ENCODE results near the gene STK17A. TPM values are rescaled to one million over a fixed set of nuclear protein-coding genes. Genes with fewer than 3 reads are reported as not detected.

The STK17A gene
- polyA plus RNA-seq (2013, experiment 1 of 2): 5.4 TPM
- polyA plus RNA-seq (2013, experiment 2 of 2): 5.6 TPM

DNA sequence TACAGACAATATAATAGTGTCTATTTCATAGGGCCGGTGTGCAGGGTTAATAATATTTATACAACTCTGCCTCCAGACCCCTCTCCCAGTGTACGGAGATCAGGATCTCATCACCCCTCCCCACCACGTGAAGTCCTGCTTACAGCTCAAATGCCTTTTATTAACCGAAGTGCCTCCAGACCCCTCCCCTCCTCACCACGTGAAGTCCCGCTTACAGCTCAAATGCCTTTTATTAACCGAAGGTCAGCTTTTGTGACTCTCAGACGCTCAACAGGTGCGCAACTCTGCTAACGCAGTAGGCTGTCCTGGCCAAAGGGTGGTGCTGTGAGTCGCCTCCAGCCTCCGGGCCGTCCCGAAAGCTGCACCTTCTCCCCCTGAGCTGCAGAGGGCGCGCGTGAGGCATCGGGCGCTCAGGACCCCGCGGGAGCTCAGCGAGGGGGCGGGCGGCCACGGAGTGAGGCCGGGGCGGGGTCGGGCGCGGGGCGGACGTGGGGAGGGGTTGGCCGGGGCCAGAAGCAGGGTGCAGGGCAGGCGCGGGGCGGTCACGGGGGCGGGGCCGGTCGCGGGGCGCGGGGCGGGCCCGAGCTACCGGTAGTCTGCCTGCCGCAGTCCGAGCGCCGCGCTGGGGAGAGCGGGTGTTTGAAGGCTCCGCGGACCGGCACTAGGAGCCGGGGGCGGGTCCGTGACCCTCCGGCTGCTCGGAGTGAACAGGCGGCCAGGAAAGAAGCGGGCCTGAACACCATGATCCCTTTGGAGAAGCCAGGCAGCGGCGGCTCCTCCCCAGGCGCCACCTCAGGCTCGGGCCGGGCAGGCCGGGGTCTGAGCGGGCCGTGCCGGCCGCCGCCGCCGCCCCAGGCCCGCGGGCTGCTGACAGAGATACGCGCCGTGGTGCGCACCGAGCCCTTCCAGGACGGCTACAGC is at the start of gene STK17A:
Gene STK17A, plus strand, starts transcription at position 606 of the 921 bp plus-strand sequence. Its CDS starts 136 bp downstream, at position 742.
- Histone ChIP-seq H2AFZ (ENCODE audit: low read length) (peak within 1 kb of the TSS; percentile 95), H3K14ac (ENCODE audit: low read length) (no peak within 1 kb of the TSS), H3K18ac (ENCODE audit: low read length) (peak within 1 kb of the TSS; percentile 95), H3K79me1 (ENCODE audit: low read depth, low read length) (peaks cover 5% of the 10 kb centered on the region), H4K91ac (ENCODE audit: low read depth, low read length, poor library complexity) (no peak within 1 kb of the TSS), H3K36me3 (replicated peaks in 1 of 2; ENCODE audit: control insufficient read depth in 2 of 2, insufficient read depth in 2 of 2, low read length in 2 of 2) (no peaks in the 10 kb centered on the region), H3K4ac (ENCODE audit: low read length) (no peak within 1 kb of the TSS), H3K4me1 (ENCODE audit: control insufficient read depth in 2 of 2, insufficient read depth in 1 of 2, low read depth in 1 of 2, low read length in 2 of 2) (peaks cover 6% of the 10 kb centered on the region in 2 donors), H4K8ac (ENCODE audit: low read depth, low read length) (no peak within 1 kb of the TSS), H3K4me3 (ENCODE audit: low read length in 2 of 2) (peak within 1 kb of the TSS; percentile 82 to 99), H2BK15ac (ENCODE audit: low read length) (peak within 1 kb of the TSS; percentile 81), H3K4me2 (ENCODE audit: insufficient read depth, low read length, poor library complexity, severe bottlenecking) (peak within 1 kb of the TSS; percentile 83), H3K9me3 (replicated peaks in 1 of 2; ENCODE audit: control insufficient read depth in 2 of 2, insufficient read depth in 1 of 2, low read depth in 1 of 2, low read length in 2 of 2) (peaks cover 0 to 6% of the 10 kb centered on the region in 2 donors), H2BK12ac (ENCODE audit: low read length) (no peak within 1 kb of the TSS), H2BK120ac (ENCODE audit: low read depth, low read length) (no peak within 1 kb of the TSS), H2AK5ac (ENCODE audit: low read depth, low read length) (peak within 1 kb of the TSS; percentile 46), H3K23ac (ENCODE audit: low read depth, low read length, poor library complexity) (peak within 1 kb of the TSS; percentile 96), H3K9ac (ENCODE audit: low read depth, low read length, poor library complexity) (peak within 1 kb of the TSS; percentile 97), H3K27me3 (ENCODE audit: control insufficient read depth in 3 of 3, insufficient read depth in 3 of 3, low read depth in 1 of 3, low read length in 3 of 3) (peaks cover 0 to 2% (median 0%) of the 10 kb centered on the region in 3 experiments), H2BK5ac (ENCODE audit: low read length) (peak within 1 kb of the TSS; percentile 75), H3K27ac (replicated peaks; ENCODE audit: low read length) (peak within 1 kb of the TSS; percentile 39)
- no CpG with 5 or more reads among the region's 83 CpGs for WGBS, 2 donors (ENCODE audit: extremely low coverage in 2 of 2, insufficient read length in 2 of 2, insufficient replicate concordance in 1 of 2)
- peak; percentile 95 for DNase-seq (ENCODE audit: low spot score)

DNA sequence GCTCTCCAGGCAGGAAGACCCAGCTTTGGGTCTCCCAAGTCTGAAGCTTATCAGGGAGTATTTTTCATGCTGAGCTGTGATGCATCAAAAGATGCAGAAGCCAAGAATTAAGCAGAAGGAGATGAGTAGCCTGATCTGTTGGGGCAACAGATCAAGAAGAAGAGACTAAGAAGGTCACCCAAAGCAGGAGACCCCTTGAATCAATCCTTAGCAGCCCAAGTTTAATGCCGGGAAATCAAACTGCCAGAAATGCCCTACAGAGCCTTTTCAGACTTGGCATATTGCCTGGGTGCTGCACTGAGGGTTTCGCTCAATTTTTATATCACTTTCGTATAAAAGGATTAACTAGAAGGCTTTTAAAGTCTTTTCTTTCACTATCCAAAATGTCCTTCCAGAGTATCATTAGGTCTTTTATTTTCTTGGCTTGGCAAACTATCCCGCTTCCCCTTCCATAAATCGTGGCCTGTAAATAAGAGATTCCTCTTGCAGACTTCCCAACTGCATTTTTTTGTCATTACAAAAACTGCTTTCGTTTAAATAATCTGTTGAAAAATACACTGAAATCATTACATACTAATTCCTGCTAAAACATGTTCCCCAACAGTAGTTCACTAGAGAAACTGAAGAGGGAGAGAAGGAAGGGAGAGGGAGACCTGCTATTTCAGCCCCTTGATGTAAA is 49.0 kb upstream of the STK17A start:
- no peaks in the 10 kb centered on the region for H3K36me3 ChIP-seq (replicated peaks in 1 of 2; ENCODE audit: control insufficient read depth in 2 of 2, insufficient read depth in 2 of 2, low read length in 2 of 2)
- H3K4me3 ChIP-seq (ENCODE audit: low read length in 2 of 2): no peak overlapping the region
- no peak overlapping the region for H3K4me2 ChIP-seq (ENCODE audit: insufficient read depth, low read length, poor library complexity, severe bottlenecking)
- no peak overlapping the region for H3K4ac ChIP-seq (ENCODE audit: low read length)
- peaks cover 0 to 2% of the 10 kb centered on the region in 2 donors for H3K4me1 ChIP-seq (ENCODE audit: control insufficient read depth in 2 of 2, insufficient read depth in 1 of 2, low read depth in 1 of 2, low read length in 2 of 2)
- no peak overlapping the region for H4K91ac ChIP-seq (ENCODE audit: low read depth, low read length, poor library complexity)
- no peak overlapping the region for H3K9ac ChIP-seq (ENCODE audit: low read depth, low read length, poor library complexity)
- H2BK12ac ChIP-seq (ENCODE audit: low read length): no peak overlapping the region
- H4K8ac ChIP-seq (ENCODE audit: low read depth, low read length): no peak overlapping the region
- no peaks in the 10 kb centered on the region for H3K27me3 ChIP-seq (ENCODE audit: control insufficient read depth in 3 of 3, insufficient read depth in 3 of 3, low read depth in 1 of 3, low read length in 3 of 3)
- no peak overlapping the region for H3K27ac ChIP-seq (replicated peaks; ENCODE audit: low read length)
- no peak overlapping the region for H3K18ac ChIP-seq (ENCODE audit: low read length)
- no peaks in the 10 kb centered on the region for H3K79me1 ChIP-seq (ENCODE audit: low read depth, low read length)
- no peak overlapping the region for H2BK5ac ChIP-seq (ENCODE audit: low read length)
- no peak for DNase-seq (ENCODE audit: low spot score)
- H3K23ac ChIP-seq (ENCODE audit: low read depth, low read length, poor library complexity): no peak overlapping the region
- no peak overlapping the region for H2AK5ac ChIP-seq (ENCODE audit: low read depth, low read length)
- no peaks in the 10 kb centered on the region for H3K9me3 ChIP-seq (replicated peaks in 1 of 2; ENCODE audit: control insufficient read depth in 2 of 2, insufficient read depth in 1 of 2, low read depth in 1 of 2, low read length in 2 of 2)
- H2BK120ac ChIP-seq (ENCODE audit: low read depth, low read length): no peak overlapping the region
- H2BK15ac ChIP-seq (ENCODE audit: low read length): no peak overlapping the region
- no CpG with 5 or more reads among the region's 6 CpGs for WGBS, 2 donors (ENCODE audit: extremely low coverage in 2 of 2, insufficient read length in 2 of 2, insufficient replicate concordance in 1 of 2)
- no peak overlapping the region for H2AFZ ChIP-seq (ENCODE audit: low read length)
- no peak overlapping the region for H3K14ac ChIP-seq (ENCODE audit: low read length)

DNA sequence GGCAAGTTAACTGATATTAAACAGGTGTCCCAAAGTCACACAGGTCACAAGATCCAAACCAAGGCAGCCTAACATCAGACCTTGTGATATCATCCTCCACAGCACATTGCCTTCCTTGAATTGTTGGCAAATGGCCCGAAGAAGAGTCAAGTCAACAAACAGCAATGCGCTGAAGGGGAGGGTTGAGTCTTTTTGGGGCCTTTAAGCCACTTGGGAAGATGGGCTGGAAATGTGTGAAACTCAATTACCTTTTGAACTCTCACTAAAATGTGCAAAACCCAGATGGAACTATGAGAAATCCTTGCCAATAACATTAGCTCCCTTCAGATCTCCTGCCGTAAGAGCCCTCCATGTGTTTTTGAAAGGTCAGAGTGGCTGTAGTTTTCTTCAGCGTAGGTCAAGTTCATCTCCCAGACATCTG is 47.9 kb upstream of the STK17A start:
- Histone ChIP-seq H2BK5ac (ENCODE audit: low read length) (no peak overlapping the region), H3K18ac (ENCODE audit: low read length) (no peak overlapping the region), H3K9ac (ENCODE audit: low read depth, low read length, poor library complexity) (no peak overlapping the region), H2AK5ac (ENCODE audit: low read depth, low read length) (no peak overlapping the region), H3K23ac (ENCODE audit: low read depth, low read length, poor library complexity) (no peak overlapping the region), H4K8ac (ENCODE audit: low read depth, low read length) (no peak overlapping the region), H2BK15ac (ENCODE audit: low read length) (no peak overlapping the region), H4K91ac (ENCODE audit: low read depth, low read length, poor library complexity) (no peak overlapping the region), H2BK12ac (ENCODE audit: low read length) (no peak overlapping the region), H3K4me2 (ENCODE audit: insufficient read depth, low read length, poor library complexity, severe bottlenecking) (no peak overlapping the region), H3K9me3 (replicated peaks in 1 of 2; ENCODE audit: control insufficient read depth in 2 of 2, insufficient read depth in 1 of 2, low read depth in 1 of 2, low read length in 2 of 2) (no peaks in the 10 kb centered on the region), H2BK120ac (ENCODE audit: low read depth, low read length) (no peak overlapping the region), H3K27ac (replicated peaks; ENCODE audit: low read length) (no peak overlapping the region), H3K4me3 (ENCODE audit: low read length in 2 of 2) (no peak overlapping the region), H3K79me1 (ENCODE audit: low read depth, low read length) (no peaks in the 10 kb centered on the region), H3K4me1 (ENCODE audit: control insufficient read depth in 2 of 2, insufficient read depth in 1 of 2, low read depth in 1 of 2, low read length in 2 of 2) (peaks cover 0 to 2% of the 10 kb centered on the region in 2 donors), H3K36me3 (replicated peaks in 1 of 2; ENCODE audit: control insufficient read depth in 2 of 2, insufficient read depth in 2 of 2, low read length in 2 of 2) (no peaks in the 10 kb centered on the region), H3K14ac (ENCODE audit: low read length) (no peak overlapping the region), H2AFZ (ENCODE audit: low read length) (no peak overlapping the region), H3K27me3 (ENCODE audit: control insufficient read depth in 3 of 3, insufficient read depth in 3 of 3, low read depth in 1 of 3, low read length in 3 of 3) (no peaks in the 10 kb centered on the region), H3K4ac (ENCODE audit: low read length) (no peak overlapping the region)
- DNase-seq (ENCODE audit: low spot score): no peak
- WGBS, 2 donors (ENCODE audit: extremely low coverage in 2 of 2, insufficient read length in 2 of 2, insufficient replicate concordance in 1 of 2): no CpG with 5 or more reads among the region's 4 CpGs
